Astrocyte (in vitro differentiated cells and primary cell): ENCODE data around the gene IRS4. TPM values are rescaled to one million over a fixed set of nuclear protein-coding genes. Genes with fewer than 3 reads are reported as not detected.

Source experiments
- DNase-seq: peaks from one replicate; pipeline ENCODE4 v3.0.0-alpha.2; 2010; ENCODE audit warnings: low read depth
- FAIRE-seq: peaks from 2 replicates; lab custom pipeline; 2011; peaks lifted over from hg19 to GRCh38; lab: Jason Lieb, UNC
- H2AFZ ChIP-seq: 2 replicates; pipeline ENCODE4 v1.6.0; 2012; ENCODE audit warnings: low read depth, low read length, inconsistent platforms
- H3K27ac ChIP-seq: 2 replicates; pipeline ENCODE4 v1.5.1; 2011; ENCODE audit warnings: low read depth, low read length, inconsistent platforms
- H3K27me3 ChIP-seq: 2 replicates; pipeline ENCODE4 v1.6.0; 2011; ENCODE audit warnings: low read length, inconsistent platforms; ENCODE audit not compliant: insufficient read depth
- H3K36me3 ChIP-seq: 2 replicates; pipeline ENCODE4 v1.5.1; 2011; ENCODE audit warnings: low read length, inconsistent platforms; ENCODE audit not compliant: insufficient read depth
- H3K4me1 ChIP-seq: 2 replicates; pipeline ENCODE4 v1.5.1; 2011; ENCODE audit warnings: low read length, inconsistent platforms; ENCODE audit not compliant: insufficient read depth
- H3K4me2 ChIP-seq: 2 replicates; pipeline ENCODE4 v1.6.0; 2012; ENCODE audit warnings: low read length, inconsistent platforms
- H3K4me3 ChIP-seq: 2 replicates; pipeline ENCODE4 v1.5.1; 2011; ENCODE audit warnings: low read depth, mild to moderate bottlenecking, low read length, inconsistent platforms; ENCODE audit not compliant: insufficient read depth
- H3K79me2 ChIP-seq: 2 replicates; pipeline ENCODE4 v1.6.0; 2012; ENCODE audit warnings: mild to moderate bottlenecking, low read length, inconsistent platforms; ENCODE audit not compliant: insufficient read depth
- H3K9ac ChIP-seq: 2 replicates; pipeline ENCODE4 v1.6.0; 2012; ENCODE audit warnings: mild to moderate bottlenecking, low read length, inconsistent platforms
- H3K9me3 ChIP-seq: 2 replicates; pipeline ENCODE4 v1.5.1; 2012; ENCODE audit warnings: low read depth, mild to moderate bottlenecking, low read length, inconsistent platforms; ENCODE audit not compliant: insufficient read depth
- H4K20me1 ChIP-seq: 2 replicates; pipeline ENCODE4 v1.6.0; 2012; ENCODE audit warnings: low read length, inconsistent platforms; ENCODE audit not compliant: insufficient read depth
- H3K27ac Mint-ChIP-seq: one replicate; pipeline ENCODE4 v1.8.0; 2021; ENCODE audit warnings: mild to moderate bottlenecking, mixed read lengths; ENCODE audit not compliant: unreplicated experiment
- H3K27me3 Mint-ChIP-seq: one replicate; pipeline ENCODE4 v1.8.0; 2021; ENCODE audit warnings: low read depth, mixed read lengths; ENCODE audit not compliant: unreplicated experiment
- H3K36me3 Mint-ChIP-seq: one replicate; pipeline ENCODE4 v1.8.0; 2021; ENCODE audit warnings: low read depth, mixed read lengths; ENCODE audit not compliant: unreplicated experiment
- H3K4me1 Mint-ChIP-seq: one replicate; pipeline ENCODE4 v1.8.0; 2021; ENCODE audit warnings: low read depth, mixed read lengths; ENCODE audit not compliant: unreplicated experiment
- H3K4me3 Mint-ChIP-seq: one replicate; pipeline ENCODE4 v1.8.0; 2021; ENCODE audit warnings: mild to moderate bottlenecking, moderate library complexity, mixed read lengths; ENCODE audit not compliant: unreplicated experiment
- H3K9me3 Mint-ChIP-seq: one replicate; pipeline ENCODE4 v1.8.0; 2021; ENCODE audit warnings: mild to moderate bottlenecking, mixed read lengths; ENCODE audit not compliant: unreplicated experiment
- EZH2 ChIP-seq: IDR thresholded peaks from 2 replicates; pipeline ENCODE4 v1.6.1; 2012; ENCODE audit warnings: mild to moderate bottlenecking, low read length, inconsistent platforms; ENCODE audit not compliant: insufficient read depth
- total RNA-seq: library from RNA; stranded (reverse); gene quantifications from 2 replicates; pipeline ENCODE4 v1.2.1, GENCODE V29; 2021
- TF ChIP-seq, protein P1 (sequence below): IDR thresholded peaks from 2 replicates; pipeline ENCODE4 v1.5.1; 2011; ENCODE audit warnings: low read depth, mild to moderate bottlenecking, inconsistent platforms, low read length, moderate library complexity; ENCODE audit not compliant: insufficient read depth

The IRS4 gene
- total RNA-seq, 1 donor from 2014 or later: 1.00 TPM

DNA sequence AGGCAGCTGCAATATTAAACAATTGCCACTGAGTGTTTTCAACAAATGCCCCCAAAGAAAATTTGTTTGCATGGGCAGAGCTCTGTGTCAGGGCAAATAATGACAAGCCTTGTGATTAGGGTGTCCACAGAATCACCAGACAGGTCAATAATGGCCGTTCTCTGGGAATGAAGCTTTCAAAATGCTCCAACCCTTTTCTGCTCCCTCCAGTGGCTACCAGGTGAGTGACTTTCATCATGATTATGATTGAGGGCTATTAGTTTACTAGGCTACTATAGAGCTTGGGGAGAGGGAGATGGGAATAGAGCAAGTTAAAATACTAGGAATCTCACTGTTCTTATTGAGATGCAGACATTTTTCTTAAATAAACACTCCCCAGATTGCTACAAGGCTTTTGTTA is 23.5 kb downstream of the IRS4 start:
- H3K27me3 ChIP-seq: no peaks in the 10 kb centered on the region
- H3K9me3 ChIP-seq: no peaks in the 10 kb centered on the region
- no peaks in the 10 kb centered on the region for H3K36me3 ChIP-seq
- H3K4me3 ChIP-seq: no peak overlapping the region
- no peaks in the 10 kb centered on the region for H3K27me3 Mint-ChIP-seq
- no peak overlapping the region for H3K9ac ChIP-seq
- no peak overlapping the region for H2AFZ ChIP-seq
- no peak overlapping the region for H3K27ac Mint-ChIP-seq
- H3K4me2 ChIP-seq: no peak overlapping the region
- no peaks in the 10 kb centered on the region for H3K36me3 Mint-ChIP-seq
- no peak overlapping the region for H3K27ac ChIP-seq
- H3K4me1 Mint-ChIP-seq: no peaks in the 10 kb centered on the region
- H4K20me1 ChIP-seq: no peaks in the 10 kb centered on the region
- H3K79me2 ChIP-seq: no peaks in the 10 kb centered on the region
- no peak for DNase-seq
- H3K9me3 Mint-ChIP-seq: peaks cover 2% of the 10 kb centered on the region
- no peaks in the 10 kb centered on the region for H3K4me1 ChIP-seq
- FAIRE-seq: no peak
- no peak overlapping the region for H3K4me3 Mint-ChIP-seq
- TF ChIP-seq EZH2: no peak
- TF ChIP-seq, protein P1, sequence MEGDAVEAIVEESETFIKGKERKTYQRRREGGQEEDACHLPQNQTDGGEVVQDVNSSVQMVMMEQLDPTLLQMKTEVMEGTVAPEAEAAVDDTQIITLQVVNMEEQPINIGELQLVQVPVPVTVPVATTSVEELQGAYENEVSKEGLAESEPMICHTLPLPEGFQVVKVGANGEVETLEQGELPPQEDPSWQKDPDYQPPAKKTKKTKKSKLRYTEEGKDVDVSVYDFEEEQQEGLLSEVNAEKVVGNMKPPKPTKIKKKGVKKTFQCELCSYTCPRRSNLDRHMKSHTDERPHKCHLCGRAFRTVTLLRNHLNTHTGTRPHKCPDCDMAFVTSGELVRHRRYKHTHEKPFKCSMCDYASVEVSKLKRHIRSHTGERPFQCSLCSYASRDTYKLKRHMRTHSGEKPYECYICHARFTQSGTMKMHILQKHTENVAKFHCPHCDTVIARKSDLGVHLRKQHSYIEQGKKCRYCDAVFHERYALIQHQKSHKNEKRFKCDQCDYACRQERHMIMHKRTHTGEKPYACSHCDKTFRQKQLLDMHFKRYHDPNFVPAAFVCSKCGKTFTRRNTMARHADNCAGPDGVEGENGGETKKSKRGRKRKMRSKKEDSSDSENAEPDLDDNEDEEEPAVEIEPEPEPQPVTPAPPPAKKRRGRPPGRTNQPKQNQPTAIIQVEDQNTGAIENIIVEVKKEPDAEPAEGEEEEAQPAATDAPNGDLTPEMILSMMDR: no peak

DNA sequence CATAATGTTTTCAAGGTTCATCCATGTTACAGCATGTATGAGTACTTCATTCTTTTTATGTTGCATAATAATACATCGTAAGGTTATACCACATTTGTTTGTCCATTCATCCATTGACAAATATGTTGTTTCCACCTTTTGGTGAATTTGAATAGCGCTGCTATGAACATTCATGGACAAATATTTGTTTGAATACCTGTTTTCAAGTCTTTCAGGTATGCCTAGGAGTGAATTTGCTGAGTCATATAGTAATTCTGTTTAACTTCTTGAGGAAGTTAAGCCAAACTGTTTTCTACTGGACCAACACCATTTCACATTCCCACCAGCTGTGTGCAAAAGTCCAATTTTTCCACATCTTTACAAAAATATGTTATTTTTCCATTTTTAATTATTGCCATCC is 31.5 kb downstream of the IRS4 start:
- H4K20me1 ChIP-seq: no peaks in the 10 kb centered on the region
- no peaks in the 10 kb centered on the region for H3K36me3 Mint-ChIP-seq
- no peak overlapping the region for H3K4me2 ChIP-seq
- DNase-seq (no peak), FAIRE-seq (no peak)
- H3K9ac ChIP-seq: no peak overlapping the region
- H3K4me1 ChIP-seq: no peaks in the 10 kb centered on the region
- no peaks in the 10 kb centered on the region for H3K36me3 ChIP-seq
- H3K79me2 ChIP-seq: no peaks in the 10 kb centered on the region
- no peak overlapping the region for H2AFZ ChIP-seq
- H3K27me3 ChIP-seq: no peaks in the 10 kb centered on the region
- H3K27ac ChIP-seq: no peak overlapping the region
- H3K27me3 Mint-ChIP-seq: no peaks in the 10 kb centered on the region
- no peaks in the 10 kb centered on the region for H3K9me3 ChIP-seq
- no peak overlapping the region for H3K4me3 ChIP-seq
- no peak overlapping the region for H3K27ac Mint-ChIP-seq
- no peak overlapping the region for H3K4me3 Mint-ChIP-seq
- no peak for TF ChIP-seq EZH2
- TF ChIP-seq, protein P1: no peak
- no peaks in the 10 kb centered on the region for H3K4me1 Mint-ChIP-seq
- no peaks in the 10 kb centered on the region for H3K9me3 Mint-ChIP-seq

DNA sequence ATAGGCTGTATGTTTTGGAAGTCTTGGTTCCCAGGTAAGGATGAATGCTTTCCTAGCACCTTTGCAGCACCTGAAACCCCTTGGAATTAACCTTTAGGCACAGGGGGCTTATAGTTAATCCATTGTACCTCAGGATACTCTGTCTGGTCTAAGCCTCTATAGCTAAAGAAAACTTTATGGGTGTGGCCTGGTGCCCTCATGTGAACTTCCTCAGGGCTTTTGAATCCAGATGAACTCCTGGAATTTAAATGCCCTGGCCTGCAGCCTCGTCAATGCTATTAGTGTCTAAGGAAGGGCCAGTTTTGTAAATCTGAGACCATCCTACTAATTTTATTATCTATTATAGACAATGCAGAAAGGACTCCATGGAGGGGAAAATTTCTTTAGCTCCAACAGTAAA is 33.8 kb downstream of the IRS4 start:
- H3K4me1 ChIP-seq: no peaks in the 10 kb centered on the region
- no peak for DNase-seq
- H3K9me3 Mint-ChIP-seq: no peaks in the 10 kb centered on the region
- no peaks in the 10 kb centered on the region for H3K4me1 Mint-ChIP-seq
- no peaks in the 10 kb centered on the region for H3K36me3 ChIP-seq
- no peaks in the 10 kb centered on the region for H3K36me3 Mint-ChIP-seq
- H3K4me2 ChIP-seq: no peak overlapping the region
- no peaks in the 10 kb centered on the region for H3K27me3 Mint-ChIP-seq
- H2AFZ ChIP-seq: no peak overlapping the region
- H3K4me3 Mint-ChIP-seq: no peak overlapping the region
- H4K20me1 ChIP-seq: no peaks in the 10 kb centered on the region
- no peak overlapping the region for H3K27ac ChIP-seq
- H3K4me3 ChIP-seq: no peak overlapping the region
- H3K79me2 ChIP-seq: no peaks in the 10 kb centered on the region
- no peak overlapping the region for H3K9ac ChIP-seq
- TF ChIP-seq, protein P1: no peak
- TF ChIP-seq EZH2: no peak
- no peaks in the 10 kb centered on the region for H3K27me3 ChIP-seq
- no peaks in the 10 kb centered on the region for H3K9me3 ChIP-seq
- FAIRE-seq: no peak
- H3K27ac Mint-ChIP-seq: no peak overlapping the region
